NCI-H187 (cell line): ENCODE measurements around the gene MAP3K5.
"Not testable (repeated sequence)": the region's sequence is repeated elsewhere in the genome, so short reads cannot be mapped to it uniquely, and the experiment has no call there.

Experiments
- DNase-seq, 2 experiments: peaks; one replicate each; lab custom pipeline; 2025; lab: John Stamatoyannopoulos, UW

MAP3K5 gene

DNA sequence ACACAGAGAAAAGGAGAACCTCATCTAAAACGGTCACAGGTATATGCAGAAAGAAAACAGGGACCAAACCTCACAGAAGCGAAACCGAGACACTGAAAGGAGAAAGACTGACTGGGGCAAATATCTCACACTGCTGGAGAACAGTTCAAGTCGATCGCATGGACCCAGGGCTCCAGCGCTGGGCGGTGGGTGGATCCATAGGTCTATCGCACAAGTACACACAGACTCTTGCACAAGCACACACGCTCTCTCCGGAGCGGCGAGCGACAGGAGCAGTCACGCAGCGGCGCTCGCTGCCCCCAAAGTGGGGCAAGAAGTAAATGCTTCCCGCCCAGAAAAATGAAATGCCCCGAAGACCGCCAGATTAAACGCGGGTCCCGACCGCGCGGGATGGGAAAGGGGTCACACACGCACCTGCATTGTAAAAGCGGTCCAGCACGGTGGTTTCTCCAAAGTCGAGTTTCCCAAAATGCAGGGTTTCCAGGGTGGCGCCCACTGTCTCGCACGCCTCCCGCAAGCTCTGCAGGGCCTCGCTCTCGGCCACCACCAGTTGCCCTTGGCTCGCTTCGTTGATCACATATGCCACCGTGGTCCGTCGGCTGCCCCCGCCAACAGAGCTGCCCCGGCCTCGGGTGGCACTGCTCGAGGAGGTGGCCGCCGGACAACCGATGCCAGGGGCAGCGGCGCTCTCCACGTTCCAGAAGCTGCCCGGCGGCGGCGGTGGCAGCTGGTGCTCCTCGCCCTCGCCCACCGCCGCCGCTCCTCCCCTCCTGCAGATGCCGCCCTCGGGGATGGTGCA is 782 bp downstream of the MAP3K5 start:
- peak in 1 of 2 experiments; percentile 14 for DNase-seq

DNA sequence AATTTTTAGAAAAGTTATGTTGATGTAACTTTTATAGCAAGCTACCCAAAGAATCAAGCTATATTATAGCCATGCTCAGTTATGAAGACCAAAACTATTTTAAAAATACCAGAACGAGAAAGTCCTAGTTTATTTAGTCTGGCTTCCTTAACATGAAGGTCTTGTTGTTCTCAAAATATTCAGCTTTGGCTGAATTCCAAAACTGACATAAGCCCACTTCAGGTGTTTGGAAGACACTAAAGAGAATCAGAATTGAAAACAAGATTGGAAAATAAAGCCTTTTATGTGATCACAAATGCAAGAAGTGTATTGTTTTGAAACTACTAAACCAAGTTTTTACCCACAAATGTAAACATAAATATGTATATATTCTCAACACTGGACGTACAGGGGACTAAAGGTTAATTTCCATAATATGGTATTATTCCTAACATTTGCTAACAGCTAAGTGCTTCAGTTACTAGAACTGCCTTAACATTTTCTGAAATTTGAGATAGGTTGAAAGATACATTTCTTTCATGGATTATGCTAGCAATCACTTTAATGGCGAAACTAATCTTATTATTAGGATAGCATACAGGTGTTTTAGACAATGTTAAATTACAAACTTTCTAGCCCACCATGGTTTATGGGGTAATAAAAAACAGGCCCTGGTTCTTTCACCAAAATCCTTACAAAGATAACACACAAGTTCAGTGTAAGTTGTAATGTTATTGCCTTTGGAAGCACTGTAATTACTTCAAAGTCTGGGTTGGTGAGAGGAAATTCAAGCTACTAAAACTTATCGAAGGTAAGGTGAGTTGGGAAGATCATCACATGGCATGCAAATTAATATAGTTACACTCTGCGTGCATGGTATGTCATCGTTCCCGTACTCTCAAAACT is 1.6 kb downstream of the MAP3K5 start:
- DNase-seq, result no peak

DNA sequence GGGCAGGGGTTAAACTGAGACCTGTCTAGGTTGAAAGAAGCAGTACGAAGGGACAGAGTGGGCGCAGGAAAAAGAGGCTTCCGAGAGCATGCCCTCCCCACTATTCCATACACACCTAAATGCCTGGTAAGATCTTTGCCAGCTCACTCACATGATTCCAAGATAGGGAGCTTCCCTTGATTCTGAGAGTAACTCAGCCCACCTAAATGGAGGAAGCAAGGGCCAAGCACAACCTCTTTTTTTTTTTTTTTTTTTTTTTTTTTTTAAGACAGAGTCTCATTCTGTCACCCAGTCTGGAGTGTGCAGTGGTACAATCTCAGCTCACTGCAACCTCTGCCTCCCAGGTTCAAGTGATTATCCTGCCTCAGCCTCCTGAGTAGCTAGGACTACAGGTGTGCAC is 2.8 kb downstream of the MAP3K5 start:
- DNase-seq, result not testable (repeated sequence)

DNA sequence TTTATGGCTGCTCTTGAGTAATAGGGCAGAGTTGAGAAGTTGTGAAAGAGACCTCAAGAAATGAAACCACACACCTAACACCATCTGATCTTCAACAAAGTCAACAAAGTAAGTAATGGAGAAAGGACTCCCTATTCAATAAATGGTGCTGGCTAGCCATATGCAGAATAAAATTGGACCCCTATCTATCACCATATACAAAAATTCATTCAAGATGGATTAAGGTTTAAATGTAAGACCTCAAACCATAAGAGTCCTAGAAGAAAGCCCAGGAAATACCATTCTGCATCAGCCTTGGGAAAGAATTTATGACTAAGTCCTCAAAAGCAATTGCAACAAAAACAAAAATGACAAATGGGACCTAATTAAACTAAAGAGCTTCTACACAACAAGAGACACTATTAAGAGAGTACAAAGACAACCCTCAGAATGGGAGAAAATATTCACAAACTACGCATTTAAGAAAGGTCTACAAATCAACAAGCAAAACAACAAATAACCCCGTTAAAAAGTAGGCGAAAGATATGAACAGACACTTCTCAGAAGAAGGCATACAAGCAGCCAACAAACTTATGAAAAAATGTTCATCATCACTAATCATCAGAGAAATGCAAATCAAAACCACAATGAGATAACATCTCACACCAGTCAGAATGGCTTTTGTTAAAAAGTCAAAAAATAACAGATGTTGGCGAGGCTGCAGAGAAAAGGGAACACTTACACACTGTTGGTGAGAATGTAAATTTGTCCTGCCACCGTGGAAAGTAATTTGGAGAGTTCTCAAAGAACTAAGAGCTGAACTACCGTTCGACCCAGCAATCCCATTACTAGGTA is 4.0 kb downstream of the MAP3K5 start:
- no peak for DNase-seq

DNA sequence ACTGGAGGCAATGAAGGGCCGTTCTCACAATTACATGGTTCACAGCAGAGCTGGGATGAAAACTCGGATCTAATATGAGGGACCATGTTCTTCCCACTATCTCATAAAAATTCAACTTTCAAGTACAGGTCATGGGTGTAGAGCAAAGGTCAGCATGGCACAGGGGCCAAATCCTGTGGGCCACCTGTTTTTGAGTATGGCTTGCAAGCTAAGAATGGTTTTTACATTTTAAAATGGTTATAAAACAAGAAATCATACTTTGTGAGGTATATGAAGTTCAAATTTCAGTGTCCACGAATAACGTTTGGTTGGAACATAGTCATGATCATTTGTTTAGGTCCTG is 4.6 kb downstream of the MAP3K5 start:
- DNase-seq, result no peak

DNA sequence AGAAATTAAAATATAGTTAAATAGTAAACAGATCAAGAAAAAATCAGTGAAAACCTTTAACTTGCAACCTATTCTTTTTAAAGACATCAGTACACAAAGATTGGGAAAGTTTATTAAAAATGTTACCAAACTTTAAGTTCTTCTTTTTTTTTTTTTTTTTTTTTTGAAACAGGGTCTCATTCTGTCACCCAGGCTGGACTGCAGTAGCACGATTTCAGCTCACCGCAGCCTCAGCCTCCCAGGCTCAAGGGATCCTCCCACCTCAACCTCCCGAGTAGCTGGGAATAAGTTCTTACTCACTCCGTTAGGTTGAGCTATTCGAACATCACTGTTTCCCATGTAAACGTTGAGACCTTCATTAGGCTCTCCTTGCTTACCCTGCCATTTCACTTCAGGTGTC is 5.6 kb downstream of the MAP3K5 start:
- no peak for DNase-seq

DNA sequence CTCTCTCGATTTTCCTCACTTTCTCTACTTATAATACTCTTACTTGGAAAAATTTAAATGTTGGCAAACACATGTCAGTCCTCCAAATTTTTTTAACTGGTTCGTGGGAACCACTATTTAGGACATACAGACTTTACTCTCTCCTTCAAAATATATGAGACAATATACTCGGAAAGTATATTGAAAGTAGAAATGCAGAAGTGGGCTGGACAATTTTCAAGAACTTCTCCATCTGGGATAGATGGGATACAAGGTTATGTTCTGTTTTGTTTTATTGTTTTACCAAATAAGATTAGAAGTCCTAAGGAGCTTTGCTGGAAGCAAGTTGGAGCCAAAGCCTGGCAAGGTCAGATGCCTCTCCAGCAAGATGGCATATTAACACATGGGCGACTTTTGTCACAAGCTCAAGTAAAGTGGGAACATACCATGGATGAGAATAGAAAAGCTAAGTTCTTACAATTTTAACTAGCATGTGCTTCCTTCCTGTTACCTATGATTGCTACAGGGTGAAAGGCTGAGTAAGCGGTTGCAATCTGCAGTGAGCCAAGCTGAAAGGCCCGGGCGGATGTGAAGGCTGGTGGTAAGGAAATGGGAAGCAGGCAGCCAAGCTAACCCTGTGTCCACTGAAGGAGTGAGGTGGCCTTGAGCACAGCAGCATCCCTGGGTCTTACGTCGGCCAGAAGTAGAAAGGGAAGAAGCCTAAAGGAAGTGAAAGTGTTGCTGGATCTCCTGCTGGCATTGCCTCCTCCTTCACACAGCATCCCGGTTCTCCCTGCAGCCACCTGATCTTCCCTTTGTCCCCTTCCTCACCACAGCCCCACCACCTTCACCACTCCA is 7.1 kb downstream of the MAP3K5 start:
- no peak for DNase-seq

DNA sequence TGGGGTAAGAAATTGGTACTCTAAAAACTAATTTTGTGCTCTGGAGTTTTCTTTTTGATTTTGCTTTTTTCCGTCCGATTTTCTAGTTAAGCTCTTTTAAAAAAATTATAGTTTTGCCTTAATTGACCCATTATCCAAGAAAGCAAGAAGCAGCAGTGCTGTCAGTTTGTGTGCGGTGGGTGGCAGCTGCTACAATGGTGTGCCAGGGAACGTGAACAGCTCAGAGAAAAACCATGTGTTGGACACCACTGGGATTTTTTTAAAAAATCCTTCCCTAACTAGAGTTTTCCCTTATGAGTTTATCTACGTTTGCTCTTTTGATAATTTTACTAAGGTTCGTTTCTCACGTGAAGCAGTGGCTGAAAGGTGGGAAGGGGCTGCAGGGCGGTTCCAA is 8.0 kb downstream of the MAP3K5 start:
- no peak for DNase-seq

DNA sequence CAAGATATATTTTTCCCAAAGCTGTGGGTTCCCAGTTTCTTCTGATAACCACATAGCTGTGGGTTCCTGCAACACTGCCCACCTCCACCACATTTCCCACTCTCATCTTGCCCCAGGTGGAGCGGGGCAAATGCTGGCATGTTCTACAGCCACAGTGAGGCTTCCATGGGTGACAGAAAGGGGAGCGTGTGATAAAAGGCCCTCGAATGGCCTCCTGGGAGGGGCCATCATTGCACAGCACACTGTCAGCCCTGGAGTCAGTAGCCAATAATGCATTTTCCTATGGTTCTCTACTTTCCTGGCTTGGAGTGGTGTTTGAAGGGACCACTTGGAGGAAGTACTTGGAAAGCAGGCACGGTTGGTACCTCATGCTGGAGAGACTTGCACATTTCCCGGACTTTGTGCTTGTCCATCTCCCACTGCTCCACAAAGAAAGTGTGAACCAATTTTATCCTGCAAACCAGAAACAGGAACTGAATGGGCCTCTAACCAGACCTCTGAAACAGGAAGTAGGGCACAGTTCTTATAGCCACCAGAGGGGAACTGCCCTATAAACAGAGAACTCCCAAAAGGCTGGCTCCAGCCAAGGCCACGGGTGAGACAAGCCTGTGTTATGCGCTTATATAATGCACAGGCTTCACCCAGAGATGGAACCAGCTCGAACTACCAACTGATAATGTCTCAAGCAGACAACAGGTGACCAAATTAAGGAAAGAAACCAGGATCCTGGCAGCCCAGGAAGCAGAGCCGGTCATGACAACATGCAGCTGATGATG is 8.6 kb downstream of the MAP3K5 start:
- no peak for DNase-seq

DNA sequence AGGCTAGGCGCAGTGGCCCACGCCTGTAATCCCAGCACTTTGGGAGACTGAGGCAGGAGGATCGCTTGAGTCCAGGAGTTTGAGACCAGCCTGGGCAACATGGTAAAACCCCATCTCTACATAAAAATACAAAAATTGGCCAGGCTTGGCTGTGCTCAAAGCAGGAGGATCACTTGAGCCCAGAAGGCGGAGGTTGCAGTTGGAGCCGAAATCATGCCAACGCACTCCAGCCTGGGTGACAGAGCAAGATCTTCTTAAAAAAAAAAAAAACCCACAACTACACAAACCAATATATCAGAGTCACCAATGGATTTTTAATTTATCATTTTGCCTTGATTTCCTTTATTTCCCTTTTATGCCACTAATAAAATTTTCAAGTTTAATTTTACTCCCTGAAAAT is 9.3 kb downstream of the MAP3K5 start:
- no peak for DNase-seq

DNA sequence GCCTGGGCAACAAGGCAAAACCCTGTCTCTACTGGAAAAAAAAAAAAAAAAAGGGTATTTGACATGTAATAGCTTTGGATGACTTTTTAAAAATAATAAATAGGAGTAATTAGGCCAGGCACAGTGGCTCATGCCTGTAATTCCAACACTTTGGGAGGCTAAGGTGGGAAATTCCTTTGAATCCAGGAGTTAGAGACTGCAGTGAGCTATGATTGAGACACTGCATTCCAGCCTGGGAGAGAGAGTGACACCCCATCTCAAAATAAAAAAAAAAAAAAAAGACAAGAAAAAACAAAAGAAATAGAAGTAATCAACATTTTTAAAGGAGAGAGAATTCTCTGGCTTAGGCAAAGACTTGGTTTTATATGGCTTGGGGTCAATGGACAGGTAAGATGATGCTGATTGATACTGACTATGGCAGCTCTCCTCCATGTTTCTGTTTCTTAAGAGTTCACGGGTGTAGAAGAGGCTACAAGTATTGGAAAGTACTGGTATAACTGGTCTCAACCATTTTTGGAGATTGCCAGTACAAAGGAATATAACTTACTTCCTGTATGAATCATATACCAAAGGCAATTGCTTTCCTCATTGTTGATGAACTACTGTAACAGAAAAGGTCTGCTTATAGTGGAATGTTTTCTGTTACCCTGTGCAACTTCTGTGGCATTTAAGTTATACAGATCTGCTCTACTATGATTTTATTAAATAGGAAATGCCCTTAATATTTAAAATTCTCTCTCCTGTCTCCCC is 10.1 kb downstream of the MAP3K5 start:
- DNase-seq, result no peak

DNA sequence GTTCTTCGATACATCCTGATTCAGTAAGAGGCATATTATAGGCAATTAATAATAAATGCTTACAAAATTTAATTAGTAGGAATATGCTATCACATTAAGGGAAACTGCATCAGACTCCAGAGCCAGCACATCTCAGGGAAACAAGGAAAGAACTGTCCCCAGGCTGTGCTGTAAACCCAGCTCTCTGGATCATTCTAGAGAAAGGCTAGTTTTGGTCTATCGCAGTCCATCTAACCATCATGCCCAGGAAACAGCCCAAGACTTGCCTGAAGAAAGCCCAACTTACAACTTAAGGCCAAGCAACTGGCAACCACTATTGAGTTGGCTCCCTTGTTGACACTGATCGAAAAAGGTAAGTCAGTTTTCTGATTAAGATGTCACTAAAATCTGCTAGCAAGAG is 11.3 kb downstream of the MAP3K5 start:
- no peak for DNase-seq

DNA sequence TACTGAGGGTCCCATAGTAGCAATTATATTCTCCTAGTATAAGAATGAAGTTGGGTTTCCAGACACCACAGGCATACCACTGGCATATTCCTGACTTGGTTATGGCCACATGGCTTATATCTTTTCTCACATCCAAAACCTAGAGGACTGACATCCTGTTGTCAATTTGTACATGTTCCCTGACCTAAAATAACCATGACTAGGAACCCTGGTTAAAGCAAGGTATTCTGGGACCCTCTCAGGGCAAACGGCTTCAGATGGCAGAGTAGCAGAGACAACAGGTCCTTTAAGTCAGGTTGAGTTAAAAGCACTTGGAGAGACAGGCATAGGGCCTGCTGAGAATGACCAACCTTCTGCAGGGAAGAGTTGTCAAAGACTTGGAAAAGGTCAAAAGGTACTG is 12.6 kb downstream of the MAP3K5 start:
- DNase-seq, result no peak

DNA sequence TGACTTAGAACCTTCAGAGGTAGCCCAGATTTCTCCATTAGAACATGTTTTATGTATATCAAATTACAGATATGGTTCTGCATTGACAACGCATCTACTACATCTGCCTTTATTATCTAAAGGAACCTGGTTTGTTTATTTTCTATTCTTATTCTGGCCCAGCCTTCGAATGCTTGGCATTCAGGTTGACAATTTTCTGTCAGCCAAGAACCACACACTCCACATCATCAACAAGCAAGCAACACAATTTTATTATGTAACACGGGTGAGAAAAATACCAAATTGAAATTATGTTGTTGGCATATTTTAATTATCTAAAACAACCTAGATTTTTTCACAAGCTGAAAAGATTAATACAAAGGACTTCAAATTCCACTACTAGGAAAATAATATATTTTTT is 14.6 kb downstream of the MAP3K5 start:
- no peak for DNase-seq

DNA sequence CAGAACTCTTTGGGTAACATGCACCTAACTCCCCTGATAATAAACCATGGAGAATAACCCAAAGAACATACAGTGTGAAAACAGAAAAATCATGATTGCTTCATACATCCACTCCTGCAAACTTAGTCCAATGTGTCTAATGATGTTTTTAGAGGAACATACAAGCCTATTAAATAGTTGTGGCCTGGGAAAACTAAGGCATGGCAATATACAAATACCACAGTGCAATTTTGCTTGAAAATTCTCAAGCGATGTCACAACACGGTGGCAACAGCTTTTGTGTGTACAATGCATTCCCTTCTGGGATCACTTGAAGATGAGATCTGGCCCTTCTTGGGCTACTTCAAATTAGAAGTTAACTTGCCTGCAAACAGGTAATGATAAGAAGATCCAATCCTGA is 16.7 kb downstream of the MAP3K5 start:
- DNase-seq, result no peak

DNA sequence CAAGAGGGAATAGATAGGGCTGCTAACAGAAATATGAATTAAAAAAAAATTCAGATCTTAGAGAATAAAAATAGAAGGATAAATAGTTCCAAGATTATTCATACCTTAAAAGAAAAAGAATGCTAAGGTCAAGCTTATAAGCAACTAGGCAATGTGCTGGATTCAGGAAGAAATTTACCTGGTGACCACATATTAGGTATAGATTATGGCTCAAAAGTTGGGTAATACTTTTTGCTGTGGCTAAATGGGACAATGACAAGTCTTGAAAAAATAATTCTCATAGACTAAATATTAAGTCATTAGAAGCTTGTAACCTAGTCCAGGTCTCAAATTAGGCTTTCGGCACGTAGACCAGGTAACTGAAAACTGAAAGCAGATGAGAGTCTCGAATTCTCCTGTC is 17.2 kb downstream of the MAP3K5 start:
- no peak for DNase-seq

DNA sequence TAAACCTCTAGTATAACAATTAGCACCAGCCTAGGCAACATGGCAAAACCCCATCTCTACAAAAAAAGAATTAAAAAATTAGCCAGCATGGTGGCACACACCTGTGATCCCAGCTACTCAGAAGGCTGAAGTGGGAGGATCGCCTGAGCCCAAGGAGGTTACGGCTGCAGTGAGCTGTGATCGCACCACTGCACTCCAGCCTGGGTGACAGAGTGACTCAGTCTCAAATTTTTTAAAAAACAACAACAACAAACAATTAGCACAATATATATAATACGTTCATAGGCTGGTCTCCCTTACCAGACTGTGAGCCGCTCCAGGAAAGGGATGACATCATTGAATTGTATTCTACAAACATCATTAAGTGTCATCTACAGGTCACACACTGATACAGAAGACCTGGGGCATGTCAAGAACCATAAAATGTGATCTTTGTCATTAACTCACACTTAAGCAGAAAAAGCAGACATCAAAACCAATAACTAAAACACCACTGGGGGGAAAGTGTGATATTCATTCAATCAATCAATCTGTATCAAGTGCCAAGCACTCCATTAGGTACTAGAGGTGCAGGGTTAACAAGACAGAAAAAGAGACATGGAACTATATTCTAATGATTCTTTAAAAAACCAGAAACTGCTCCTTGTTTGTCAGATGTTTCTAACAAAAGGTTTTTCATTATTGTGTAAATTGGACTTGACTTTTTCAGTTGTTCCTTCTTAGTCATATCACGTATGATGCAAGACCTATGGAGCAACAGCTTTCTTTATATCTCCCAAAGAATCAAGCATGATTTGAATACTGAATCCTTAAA is 17.8 kb downstream of the MAP3K5 start:
- DNase-seq, result no peak

DNA sequence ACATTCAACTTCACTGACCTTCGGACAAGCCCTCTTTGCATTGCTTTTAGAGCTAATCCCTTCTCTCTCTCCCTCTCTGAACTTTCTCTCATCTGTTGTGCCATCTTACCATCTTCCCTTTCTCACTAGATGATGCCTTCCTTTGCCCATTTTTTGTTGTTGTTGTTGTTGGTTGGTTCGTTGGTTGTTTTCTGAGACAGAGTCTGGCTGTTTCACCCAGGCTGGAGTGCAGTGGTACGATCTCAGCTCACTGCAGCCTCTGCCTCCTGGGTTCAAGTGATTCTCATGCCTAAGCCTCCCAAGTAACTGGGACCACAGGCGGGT is 18.8 kb downstream of the MAP3K5 start:
- DNase-seq, result no peak

DNA sequence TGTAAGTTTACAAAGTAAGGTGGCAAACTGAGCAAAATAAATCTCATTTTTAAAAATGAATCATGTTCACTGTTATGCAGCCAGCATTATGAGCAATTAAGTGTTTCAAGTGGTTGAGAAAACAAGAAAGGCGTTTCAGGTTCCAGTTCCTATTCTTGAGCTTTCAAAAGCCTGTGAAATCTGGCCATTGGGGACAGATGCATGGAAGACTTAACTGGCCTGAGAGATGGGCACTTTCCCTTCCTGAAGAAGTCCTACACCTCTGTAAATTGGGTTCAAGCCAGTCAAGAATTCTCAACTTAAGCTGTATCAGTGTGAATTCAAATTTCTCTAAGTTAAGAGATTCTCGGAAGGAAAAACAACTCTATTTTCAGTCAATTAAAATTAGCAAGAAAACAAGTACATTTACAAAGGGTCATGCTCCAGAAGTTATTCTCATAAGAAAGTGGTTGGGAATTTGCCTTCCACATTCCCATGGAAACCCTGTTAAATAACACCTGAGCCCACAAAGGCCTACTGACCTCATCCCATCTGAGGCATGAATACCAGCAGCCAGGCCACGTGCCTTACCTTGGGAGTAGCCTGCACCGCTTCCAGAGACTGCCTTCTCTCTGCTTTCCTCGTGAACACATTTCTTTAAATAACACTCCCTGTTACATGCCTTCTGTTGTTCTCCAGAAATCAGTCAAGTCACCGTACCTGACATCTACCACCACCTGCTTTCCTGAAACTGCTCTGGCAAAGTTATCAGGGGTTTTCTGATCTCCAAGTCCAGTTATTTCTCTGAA is 19.4 kb downstream of the MAP3K5 start:
- DNase-seq, result no peak
